ENCODE results near the gene RGS21. TPM values are rescaled to one million over a fixed set of nuclear protein-coding genes. Genes with fewer than 3 reads are reported as not detected.

The RGS21 gene
- total RNA-seq, 1 donor from 2014 or later, result not detected

GRCh38 chr1:192378878-192379277 lies 62.1 kb downstream of the RGS21 start:
- DNase-seq (ENCODE audit: low read depth in 2 of 2), result no peak

- no peak for DNase-seq (ENCODE audit: low read depth in 2 of 2)
These were observed 62.8 kb downstream of the RGS21 start for GRCh38 chr1:192379554-192379953.

- DNase-seq (ENCODE audit: low read depth in 2 of 2), result no peak
These were observed 66.0 kb downstream of the RGS21 start for GRCh38 chr1:192382758-192383157.

GRCh38 chr1:192386051-192386650 lies 69.4 kb downstream of the RGS21 start:
- DNase-seq (ENCODE audit: low read depth in 2 of 2), result no peak

GRCh38 chr1:192395211-192395610 lies 78.4 kb downstream of the RGS21 start:
- no peak for DNase-seq (ENCODE audit: low read depth in 2 of 2)

- no peak for DNase-seq (ENCODE audit: low read depth in 2 of 2)
These were observed 79.1 kb downstream of the RGS21 start for GRCh38 chr1:192395895-192396294.

GRCh38 chr1:192399161-192399560 lies 82.4 kb downstream of the RGS21 start:
- peak in 1 of 2 donors; percentile 83 for DNase-seq (ENCODE audit: low read depth in 2 of 2)

GRCh38 chr1:192401825-192402224 lies 85.0 kb downstream of the RGS21 start:
- DNase-seq (ENCODE audit: low read depth in 2 of 2), result peak in 1 of 2 donors; percentile 10

GRCh38 chr1:192402571-192402970 lies 85.8 kb downstream of the RGS21 start:
- DNase-seq (ENCODE audit: low read depth in 2 of 2), result no peak

GRCh38 chr1:192407206-192407605 lies 90.4 kb downstream of the RGS21 start:
- DNase-seq (ENCODE audit: low read depth in 2 of 2), result no peak

Other genes with a start within 250 kb of the RGS21 start
- gene RGS18, start 158.5 kb upstream of the RGS21 start, total RNA-seq, result not detected in 2 replicates